Smooth muscle cell (in vitro differentiated cells): ENCODE results near the gene TXNDC5. TPM values are rescaled to one million over a fixed set of nuclear protein-coding genes. Genes with fewer than 3 reads are reported as not detected.

ENCODE experiments used
- DNase-seq: peaks from one replicate; lab custom pipeline; 2025; ENCODE audit not compliant: unreplicated experiment; lab: John Stamatoyannopoulos, UW
- H2AFZ ChIP-seq: fragments of 200-600 bp; sonication (generic); 2 replicates; pipeline ENCODE4 v1.6.0; 2016; ENCODE audit warnings: antibody characterized with exemption, low read depth, mild to moderate bottlenecking
- H3F3A ChIP-seq: fragments of 200-600 bp; sonication (generic); 2 replicates; pipeline ENCODE4 v1.6.0; 2017; ENCODE audit warnings: antibody characterized with exemption, low read depth
- H3K27ac ChIP-seq: fragments of 200-600 bp; sonication (generic); 2 replicates; pipeline ENCODE4 v1.5.1; 2016; ENCODE audit warnings: low read depth, mild to moderate bottlenecking
- H3K27me3 ChIP-seq: fragments of 200-600 bp; sonication (generic); 2 replicates; pipeline ENCODE4 v1.6.1; 2016; ENCODE audit warnings: low read depth, mild to moderate bottlenecking
- H3K36me3 ChIP-seq: fragments of 200-600 bp; sonication (generic); 2 replicates; pipeline ENCODE4 v1.5.1; 2016; ENCODE audit warnings: low read depth
- H3K4me1 ChIP-seq: fragments of 200-600 bp; sonication (generic); 2 replicates; pipeline ENCODE4 v1.5.1; 2016; ENCODE audit warnings: low read depth
- H3K4me2 ChIP-seq: fragments of 200-600 bp; sonication (generic); 2 replicates; pipeline ENCODE4 v1.6.0; 2016; ENCODE audit warnings: mild to moderate bottlenecking
- H3K4me3 ChIP-seq: fragments of 200-600 bp; sonication (generic); 2 replicates; pipeline ENCODE4 v1.5.1; 2016; ENCODE audit warnings: mild to moderate bottlenecking
- H3K79me2 ChIP-seq: fragments of 200-600 bp; sonication (generic); 2 replicates; pipeline ENCODE4 v1.6.0; 2016; ENCODE audit warnings: low read depth, mild to moderate bottlenecking
- H3K9ac ChIP-seq: fragments of 200-600 bp; sonication (generic); 2 replicates; pipeline ENCODE4 v1.6.0; 2016; ENCODE audit warnings: low read depth
- H3K9me3 ChIP-seq: fragments of 200-600 bp; sonication (generic); replicated peaks from 2 replicates; pipeline ENCODE4 v1.5.1; 2016; ENCODE audit warnings: low read depth
- H4K20me1 ChIP-seq: fragments of 200-600 bp; sonication (generic); 2 replicates; pipeline ENCODE4 v1.6.0; 2016; ENCODE audit warnings: low read depth
- WGBS: methylation state at CpG from one replicate; pipeline ENCODE4 v1.1.7; 2016; ENCODE audit warnings: low lambda C conversion rate; 5-methylcytosine and 5-hydroxymethylcytosine counted together
- polyA plus RNA-seq: library from polyadenylated mRNA; unstranded; fragments of >200 nt; fragmentation: Nextera tagmentation; extraction: Ambion mirVana; gene quantifications from 2 replicates; pipeline ENCODE4 v1.2.1, GENCODE V29; 2016
- total RNA-seq: library from RNA; depleted of rRNA; stranded (reverse); fragments of >200 nt; gene quantifications from 2 replicates; pipeline ENCODE4 v1.2.3, GENCODE V29; 2014
- TF ChIP-seq, protein P1 (sequence below): fragments of 200-600 bp; sonication (generic); IDR thresholded peaks from 2 replicates; pipeline ENCODE4 v1.5.1; 2017; ENCODE audit warnings: borderline replicate concordance, mild to moderate bottlenecking, antibody characterized with exemption; ENCODE audit not compliant: insufficient read depth, poor library complexity, severe bottlenecking

TXNDC5 gene
- total and polyA plus RNA-seq, 2 experiments from 2014 or later: 448 to 576 TPM

DNA sequence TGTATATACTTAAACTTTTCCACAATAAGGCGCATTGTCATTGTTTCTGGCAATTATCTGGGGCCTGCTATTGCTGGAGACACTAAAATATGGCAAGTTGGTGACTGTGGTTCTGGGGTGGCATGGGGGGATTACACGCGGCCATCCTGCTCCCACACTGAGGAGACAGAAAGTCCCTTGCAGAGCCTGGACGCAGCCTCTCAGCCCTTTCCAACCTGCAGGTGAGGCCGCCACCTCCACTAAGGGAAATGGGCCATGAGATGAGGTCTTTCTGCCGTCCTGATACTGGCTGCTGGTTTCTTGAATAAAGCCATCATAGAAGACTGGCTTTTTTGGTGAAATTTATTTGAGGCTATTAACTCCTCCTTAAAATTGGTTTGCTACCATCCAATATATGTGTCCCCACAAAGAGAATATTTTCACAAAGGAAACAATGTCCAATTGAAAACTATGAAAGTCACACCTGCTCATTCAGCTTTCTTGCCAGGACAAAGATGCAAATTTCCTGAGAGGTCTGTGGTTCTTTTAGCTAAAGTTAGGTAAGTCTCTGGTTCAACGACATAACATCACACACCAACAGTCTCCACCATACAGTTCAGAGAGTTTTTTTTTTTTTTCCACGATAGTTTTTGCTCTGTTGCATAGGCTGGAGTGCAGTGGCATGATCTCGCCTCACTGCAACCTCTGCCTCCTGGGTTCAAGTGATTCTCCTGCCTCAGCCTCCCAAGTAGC, 13.0 kb downstream of the TXNDC5 start:
- Histone ChIP-seq H3K4me2 (no peak overlapping the region), H2AFZ (no peak overlapping the region), H3K27me3 (no peaks in the 10 kb centered on the region), H3K4me3 (no peak overlapping the region), H3K27ac (no peak overlapping the region), H3K9me3 (no peaks in the 10 kb centered on the region), H3K4me1 (peaks cover 7% of the 10 kb centered on the region), H3K79me2 (peaks cover 7% of the 10 kb centered on the region), H4K20me1 (peaks cover 77% of the 10 kb centered on the region), H3K9ac (no peak overlapping the region), H3F3A (peaks cover 9% of the 10 kb centered on the region), H3K36me3 (peaks cover 18% of the 10 kb centered on the region)
- TF ChIP-seq, protein P1, sequence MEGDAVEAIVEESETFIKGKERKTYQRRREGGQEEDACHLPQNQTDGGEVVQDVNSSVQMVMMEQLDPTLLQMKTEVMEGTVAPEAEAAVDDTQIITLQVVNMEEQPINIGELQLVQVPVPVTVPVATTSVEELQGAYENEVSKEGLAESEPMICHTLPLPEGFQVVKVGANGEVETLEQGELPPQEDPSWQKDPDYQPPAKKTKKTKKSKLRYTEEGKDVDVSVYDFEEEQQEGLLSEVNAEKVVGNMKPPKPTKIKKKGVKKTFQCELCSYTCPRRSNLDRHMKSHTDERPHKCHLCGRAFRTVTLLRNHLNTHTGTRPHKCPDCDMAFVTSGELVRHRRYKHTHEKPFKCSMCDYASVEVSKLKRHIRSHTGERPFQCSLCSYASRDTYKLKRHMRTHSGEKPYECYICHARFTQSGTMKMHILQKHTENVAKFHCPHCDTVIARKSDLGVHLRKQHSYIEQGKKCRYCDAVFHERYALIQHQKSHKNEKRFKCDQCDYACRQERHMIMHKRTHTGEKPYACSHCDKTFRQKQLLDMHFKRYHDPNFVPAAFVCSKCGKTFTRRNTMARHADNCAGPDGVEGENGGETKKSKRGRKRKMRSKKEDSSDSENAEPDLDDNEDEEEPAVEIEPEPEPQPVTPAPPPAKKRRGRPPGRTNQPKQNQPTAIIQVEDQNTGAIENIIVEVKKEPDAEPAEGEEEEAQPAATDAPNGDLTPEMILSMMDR: no peak
- 96% methylated on average over 9 of the region's 9 CpGs for WGBS
- DNase-seq: no peak

DNA sequence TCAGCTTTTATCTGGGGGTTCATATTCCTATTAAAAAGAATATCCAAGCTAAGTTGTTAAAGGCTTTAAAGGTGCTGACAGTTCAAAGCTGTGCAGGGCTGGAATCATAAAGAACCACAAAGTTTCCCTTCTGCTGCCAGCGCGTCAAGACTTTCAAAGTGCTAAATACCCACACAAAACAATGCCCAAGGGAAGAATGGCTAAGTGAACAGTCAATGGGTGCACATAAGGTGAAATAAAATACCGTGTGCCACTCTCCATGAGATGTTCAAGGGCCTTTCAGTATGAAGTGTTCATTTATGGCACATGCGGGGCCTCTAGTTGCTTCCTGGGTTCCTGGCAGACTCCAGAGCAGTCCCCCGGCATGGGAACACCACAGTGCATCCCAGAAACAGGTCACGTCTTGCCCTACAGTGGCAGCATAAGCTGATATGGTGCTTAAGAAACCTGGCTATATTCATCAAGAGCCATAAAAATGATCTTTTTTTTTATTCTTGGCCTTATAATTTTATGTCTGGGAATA, 14.1 kb downstream of the TXNDC5 start:
- no peak for DNase-seq
- 91% methylated on average over 6 of the region's 6 CpGs for WGBS
- H3K79me2 ChIP-seq: peaks cover 3% of the 10 kb centered on the region
- no peak overlapping the region for H2AFZ ChIP-seq
- no peak overlapping the region for H3K27ac ChIP-seq
- H3K27me3 ChIP-seq: no peaks in the 10 kb centered on the region
- H3K4me3 ChIP-seq: no peak overlapping the region
- TF ChIP-seq, protein P1: no peak
- peaks cover 7% of the 10 kb centered on the region for H3K4me1 ChIP-seq
- H3K9ac ChIP-seq: no peak overlapping the region
- peaks cover 18% of the 10 kb centered on the region for H3K36me3 ChIP-seq
- H3F3A ChIP-seq: peaks cover 9% of the 10 kb centered on the region
- no peak overlapping the region for H3K4me2 ChIP-seq
- H3K9me3 ChIP-seq: no peaks in the 10 kb centered on the region
- peaks cover 75% of the 10 kb centered on the region for H4K20me1 ChIP-seq

DNA sequence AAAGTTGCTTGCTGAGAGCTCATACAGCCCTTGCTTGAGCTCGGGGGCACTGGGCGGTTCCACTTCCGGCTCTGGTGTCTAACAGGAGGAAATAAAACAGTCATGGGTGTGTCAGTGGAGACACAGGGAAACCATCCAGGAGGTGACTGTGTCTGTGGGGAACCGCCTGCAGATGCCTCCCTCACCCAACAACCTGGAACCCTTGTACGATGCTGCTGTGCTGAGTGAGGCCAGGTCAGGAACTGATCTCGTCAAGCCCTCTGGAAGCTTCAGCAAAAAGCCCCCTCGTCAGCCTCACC, 15.5 kb downstream of the TXNDC5 start:
- H4K20me1 ChIP-seq: peaks cover 65% of the 10 kb centered on the region
- H3K79me2 ChIP-seq: peaks cover 3% of the 10 kb centered on the region
- TF ChIP-seq, protein P1: no peak
- H3K27me3 ChIP-seq: no peaks in the 10 kb centered on the region
- H3K9me3 ChIP-seq: no peaks in the 10 kb centered on the region
- H3K9ac ChIP-seq: no peak overlapping the region
- H3K4me1 ChIP-seq: peaks cover 6% of the 10 kb centered on the region
- peaks cover 23% of the 10 kb centered on the region for H3K36me3 ChIP-seq
- H3K4me2 ChIP-seq: no peak overlapping the region
- H3F3A ChIP-seq: no peaks in the 10 kb centered on the region
- H2AFZ ChIP-seq: no peak overlapping the region
- WGBS: 98% methylated on average over 7 of the region's 7 CpGs
- H3K4me3 ChIP-seq: no peak overlapping the region
- DNase-seq: no peak
- no peak overlapping the region for H3K27ac ChIP-seq
